Hippocampal formation (tissue), 2 donors: Measurements from ENCODE around the gene NDRG3.
"Not testable (repeated sequence)": the region's sequence is repeated elsewhere in the genome, so short reads cannot be mapped to it uniquely, and the experiment has no call there.

Experiments used
- DNase-seq, 2 donors: peaks; one replicate each; lab custom pipeline; 2025; lab: John Stamatoyannopoulos, UW

NDRG3 gene

DNA sequence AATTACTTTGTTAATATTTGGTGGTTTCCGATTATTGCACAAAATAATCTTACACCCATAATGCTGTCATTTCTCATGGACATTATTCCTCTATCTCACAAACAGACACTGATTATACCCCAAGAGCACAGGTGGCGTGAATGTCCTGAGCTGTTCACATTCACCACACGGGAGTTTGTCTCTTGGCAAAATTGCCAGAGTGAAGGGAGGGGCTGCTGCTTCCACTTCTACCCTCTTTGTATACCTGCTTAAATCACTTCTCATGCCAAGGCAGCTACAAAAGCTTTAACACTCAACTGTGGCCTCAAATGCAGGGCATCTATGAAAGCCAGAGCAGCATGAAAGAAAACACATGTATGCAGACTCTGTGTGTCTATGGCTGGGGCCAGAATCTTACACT lies 58.0 kb downstream of the NDRG3 start:
- DNase-seq = no peak

DNA sequence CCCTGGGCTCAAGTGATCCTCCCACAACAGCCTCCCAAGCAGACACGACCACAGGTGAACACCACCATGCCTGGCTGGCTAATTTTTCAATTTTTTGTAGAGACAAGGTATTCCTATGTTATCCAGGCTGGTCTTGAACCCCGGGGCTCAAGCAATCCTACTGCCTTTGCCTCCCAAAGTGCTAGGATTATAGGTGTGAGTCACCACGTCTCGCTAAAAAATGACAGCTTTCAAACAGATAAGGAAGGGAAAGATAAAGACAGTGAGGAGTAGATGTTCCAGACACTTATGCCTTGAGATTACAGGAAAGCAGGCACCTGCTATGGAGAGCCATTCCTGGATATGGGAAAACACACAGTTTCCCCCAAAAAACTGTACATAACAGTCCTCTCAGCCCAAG lies 58.9 kb downstream of the NDRG3 start:
- DNase-seq = no peak

DNA sequence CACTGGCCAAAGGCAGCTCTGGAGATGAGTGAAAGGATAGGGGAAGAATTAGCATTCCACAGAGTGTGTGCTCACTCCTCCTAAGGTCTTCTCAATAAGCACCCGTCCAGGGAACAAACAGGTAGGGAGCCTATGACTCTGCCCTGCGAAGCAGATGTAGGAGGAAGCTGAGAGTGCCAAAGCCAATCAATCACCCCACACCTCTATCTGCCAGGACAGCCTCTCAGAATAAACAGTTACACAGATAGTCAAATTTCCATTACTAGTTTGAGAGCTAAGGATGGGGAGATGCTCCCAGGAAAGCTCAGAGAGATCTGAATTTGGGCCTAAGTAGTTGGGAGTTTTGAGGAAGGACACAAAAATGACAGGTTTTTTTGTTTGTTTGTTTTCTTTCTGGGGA lies 59.4 kb downstream of the NDRG3 start:
- no peak for DNase-seq

DNA sequence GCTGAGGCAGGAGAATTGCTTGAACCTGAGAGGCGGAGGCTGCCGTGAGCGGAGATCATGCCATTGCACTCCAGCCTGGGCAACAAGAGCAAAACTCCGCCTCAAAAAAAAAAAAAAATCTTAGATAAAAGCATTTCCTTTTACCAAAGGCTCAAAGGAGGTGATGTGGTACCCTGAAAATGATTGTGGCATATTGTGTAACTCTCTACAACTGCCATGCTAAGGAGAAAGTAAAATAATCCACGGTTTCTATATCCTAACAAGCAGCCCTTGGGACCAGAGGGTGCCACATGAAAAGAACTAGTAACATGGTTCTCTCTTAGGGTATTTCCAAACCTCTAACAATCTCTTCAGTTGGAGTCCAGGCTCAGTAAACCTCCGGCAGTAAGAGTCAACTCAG lies 61.1 kb downstream of the NDRG3 start:
- DNase-seq = no peak

DNA sequence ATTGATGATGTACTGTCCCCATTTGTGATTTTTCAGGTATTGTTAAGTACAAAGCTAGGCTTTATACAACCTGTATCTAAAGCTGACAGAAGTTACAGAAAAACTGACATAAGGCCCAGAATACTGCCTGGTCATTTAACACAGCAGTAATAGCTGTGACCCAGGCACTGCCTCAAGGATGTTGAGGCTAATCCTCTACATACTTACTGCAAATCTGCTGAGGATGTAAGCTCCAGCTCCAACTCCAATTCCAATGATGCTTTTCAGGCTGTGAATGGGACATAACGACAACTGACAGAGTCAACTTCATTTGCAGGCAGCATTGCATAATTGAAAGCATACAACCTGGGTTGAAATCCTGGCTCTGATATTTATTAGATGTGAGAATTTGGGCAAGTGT lies 63.6 kb downstream of the NDRG3 start:
- DNase-seq = no peak

DNA sequence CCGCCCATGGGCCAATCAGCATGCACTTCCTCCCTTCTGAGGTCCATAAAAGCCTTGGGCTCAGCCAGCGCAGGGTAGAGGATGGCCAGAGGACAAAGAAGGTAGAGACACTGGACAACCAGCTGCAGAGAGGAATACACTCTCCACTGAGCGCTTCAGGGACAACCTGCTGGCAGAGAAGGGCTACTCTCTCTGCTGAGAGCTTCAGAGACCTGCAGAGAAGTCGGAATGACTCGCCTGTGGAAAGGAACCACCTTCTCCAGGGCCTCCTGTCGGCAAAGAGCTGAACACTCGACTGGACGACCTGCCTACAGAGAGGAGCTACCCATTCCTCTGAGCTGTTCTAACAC lies 68.5 kb downstream of the NDRG3 start:
- no peak for DNase-seq

DNA sequence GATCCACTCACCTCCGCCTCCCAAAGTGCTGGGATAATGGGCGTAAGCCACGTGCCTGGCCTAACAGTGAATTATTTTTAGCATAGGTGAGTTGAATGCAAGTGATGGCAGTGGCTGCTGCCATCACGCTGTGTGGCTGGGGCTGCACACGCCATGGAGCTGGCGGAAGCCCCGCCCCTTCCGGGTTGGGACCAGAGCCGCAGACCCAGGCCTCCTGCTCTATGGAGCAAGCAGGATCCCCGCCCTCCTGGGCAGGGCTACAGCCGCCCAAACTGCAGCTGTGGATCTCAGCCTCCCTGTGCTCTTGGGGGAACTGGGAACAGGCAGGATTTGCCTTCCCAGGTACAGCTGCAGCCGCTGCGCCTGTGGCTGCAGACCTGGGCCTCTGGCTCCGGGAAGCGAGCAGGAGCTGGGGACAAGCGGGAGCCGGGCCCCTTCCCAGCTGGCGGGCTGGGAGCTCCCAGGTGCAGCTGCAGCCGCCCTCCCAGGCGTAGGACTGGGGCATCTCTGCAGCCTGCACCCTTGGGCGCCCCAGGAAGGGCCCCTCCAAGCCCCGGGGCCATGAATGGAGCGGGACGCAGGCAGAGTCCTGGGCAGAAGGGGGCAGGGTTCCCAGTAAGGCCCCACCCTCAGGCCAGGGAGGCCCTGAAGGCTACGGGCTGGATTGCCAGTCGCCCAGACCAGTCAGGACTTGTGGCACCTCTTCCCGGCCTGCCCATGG lies 69.0 kb downstream of the NDRG3 start:
- no peak for DNase-seq

DNA sequence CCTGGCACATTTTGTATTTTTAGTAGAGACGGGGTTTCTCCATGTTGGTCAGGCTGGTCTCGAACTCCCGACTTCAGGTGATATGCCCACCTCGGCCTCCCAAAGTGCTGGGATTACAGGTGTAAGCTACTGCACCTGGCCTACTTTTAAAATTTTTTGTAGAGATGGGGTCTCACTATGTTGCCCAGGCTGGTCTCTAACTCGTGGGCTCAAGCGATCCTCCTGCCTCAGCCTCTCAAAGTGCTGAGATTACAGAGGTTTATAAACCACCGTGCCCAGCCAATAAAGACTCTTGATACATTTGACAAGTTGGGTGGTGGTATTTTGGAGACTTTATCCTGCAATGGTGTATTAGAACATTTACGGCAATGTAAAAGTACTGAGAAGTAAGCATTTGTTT lies 70.3 kb downstream of the NDRG3 start:
- DNase-seq = not testable (repeated sequence)

DNA sequence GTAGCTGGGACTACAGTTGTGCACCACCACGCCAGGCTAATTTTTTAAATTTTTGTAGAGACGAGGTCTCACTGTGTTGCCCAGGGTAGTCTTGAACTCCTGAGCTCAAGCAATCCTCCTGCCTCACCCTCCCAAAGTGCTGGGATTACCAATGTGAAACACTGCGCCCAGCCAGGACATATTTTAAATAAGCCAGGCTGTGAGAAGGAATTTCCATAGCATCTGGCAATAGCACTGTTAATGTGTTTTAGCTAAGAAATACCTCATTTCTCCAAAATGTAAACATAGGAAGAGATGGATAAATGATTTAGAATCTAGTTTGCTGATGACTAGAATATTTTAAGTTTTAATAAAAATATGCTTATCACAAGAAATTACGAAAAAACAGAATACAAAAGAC lies 72.9 kb downstream of the NDRG3 start:
- no peak for DNase-seq

DNA sequence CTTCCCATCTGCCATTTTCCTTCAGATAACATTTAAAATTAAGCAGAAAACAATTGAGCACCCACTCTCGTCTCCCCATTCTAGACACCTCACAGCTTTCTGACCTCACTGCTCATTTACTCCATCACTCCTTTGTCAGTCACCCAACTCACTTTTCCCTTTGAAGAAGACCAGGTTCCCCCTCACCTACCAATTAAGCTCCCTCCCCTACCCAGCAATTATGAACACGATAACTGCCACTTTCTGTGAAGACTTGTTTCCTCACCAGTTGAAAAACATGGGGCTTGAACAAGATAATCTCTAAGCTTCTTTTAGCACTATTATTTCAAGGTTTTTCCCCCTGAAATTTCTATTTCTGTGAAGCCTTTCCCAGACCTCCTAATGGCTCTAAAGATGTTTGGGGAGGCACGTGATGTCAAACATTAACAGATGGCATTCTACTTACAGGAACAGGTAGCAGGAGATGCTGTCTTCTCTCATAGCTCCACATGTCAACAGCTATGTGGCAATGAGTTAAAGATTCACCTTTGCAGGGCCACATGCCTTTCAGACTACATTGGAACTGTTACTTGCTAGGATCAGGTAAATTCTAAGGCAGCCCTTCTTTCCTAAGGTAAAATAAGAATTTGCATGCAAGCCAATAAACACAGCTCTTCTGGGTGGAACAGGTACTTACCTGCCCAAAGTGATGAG lies 75.1 kb downstream of the NDRG3 start:
- no peak for DNase-seq

DNA sequence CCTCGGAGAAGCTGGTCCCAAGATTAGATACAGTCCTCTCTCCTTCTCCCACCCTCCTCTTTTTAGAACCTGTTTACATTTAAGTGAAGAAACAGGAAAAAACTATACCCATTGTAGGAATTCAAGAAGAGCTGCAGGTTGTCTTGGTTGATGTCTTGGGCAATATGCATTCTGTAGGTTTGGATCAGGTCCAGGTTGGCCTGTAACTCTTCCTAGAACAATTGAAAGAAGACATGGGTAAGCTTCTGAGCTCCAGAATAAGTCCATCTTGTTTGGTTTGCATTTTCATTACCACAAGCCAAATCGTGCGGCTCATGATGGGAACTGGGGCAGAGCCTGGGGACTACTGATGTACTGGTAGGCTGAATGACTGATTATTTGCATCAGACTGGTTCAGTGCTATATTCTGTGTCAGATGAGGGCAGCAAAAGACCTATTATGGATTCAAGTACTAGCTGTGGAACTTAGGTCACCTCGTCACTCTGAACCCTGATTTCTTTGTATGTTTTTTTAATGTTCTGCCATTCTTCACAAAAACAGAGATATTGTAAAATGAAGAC lies 79.6 kb downstream of the NDRG3 start:
- DNase-seq = no peak

DNA sequence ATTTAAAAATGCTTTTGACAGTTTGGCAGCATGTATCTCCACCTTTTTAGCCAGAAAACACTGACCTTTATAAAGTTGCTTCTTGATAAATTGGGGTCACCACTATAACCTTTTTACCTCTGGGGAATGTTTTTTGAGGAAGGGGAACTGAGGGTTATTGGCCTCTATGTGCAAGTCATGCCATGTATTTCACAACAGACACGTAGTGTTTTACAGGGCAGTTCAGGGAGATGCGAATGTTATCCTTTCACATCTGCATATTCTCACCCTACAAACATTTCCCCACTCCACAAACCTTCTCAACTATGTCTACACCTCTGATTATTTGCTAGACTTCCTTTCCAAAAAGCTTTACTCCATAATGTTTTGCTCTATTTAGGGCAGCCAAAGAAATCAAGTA lies 82.9 kb downstream of the NDRG3 start:
- DNase-seq = no peak

DNA sequence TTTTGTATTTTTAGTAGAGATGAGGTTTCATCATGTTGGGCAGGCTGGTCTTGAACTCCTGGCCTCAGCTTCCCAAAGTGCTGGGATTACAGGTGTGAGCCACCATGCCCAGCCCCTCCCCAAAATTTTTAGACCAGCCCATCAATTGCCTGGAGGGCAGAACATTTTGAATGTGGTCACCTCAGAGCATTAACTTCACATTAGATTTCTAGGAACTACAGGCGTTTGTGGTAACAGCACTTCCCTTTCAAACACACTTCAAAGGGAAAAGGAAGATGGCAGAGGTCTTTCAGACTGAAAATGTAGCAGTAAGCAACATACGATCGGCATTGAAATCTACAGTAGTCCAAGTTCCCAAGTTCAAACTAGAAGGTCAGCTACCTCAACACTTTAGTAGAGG lies 87.6 kb downstream of the NDRG3 start:
- no peak for DNase-seq

DNA sequence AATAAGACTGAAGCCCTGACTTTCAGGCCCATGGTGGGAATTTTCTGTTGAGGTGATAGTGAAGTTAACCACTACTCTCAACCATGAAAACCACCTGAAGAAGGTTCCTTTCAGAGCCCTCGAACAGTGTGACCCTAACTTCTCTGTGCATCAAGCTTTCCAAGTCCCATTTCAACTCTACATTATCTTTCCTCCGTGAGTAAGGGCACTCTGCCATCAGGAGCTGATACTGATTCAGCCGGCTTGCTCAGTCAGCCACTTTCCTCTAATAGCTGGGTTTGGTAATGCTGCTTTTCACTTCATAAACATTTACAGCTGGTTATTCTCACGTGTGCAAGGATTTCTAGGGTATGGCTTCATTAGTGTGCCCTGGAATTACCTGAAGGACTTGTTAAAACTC lies 89.2 kb downstream of the NDRG3 start:
- no peak for DNase-seq

DNA sequence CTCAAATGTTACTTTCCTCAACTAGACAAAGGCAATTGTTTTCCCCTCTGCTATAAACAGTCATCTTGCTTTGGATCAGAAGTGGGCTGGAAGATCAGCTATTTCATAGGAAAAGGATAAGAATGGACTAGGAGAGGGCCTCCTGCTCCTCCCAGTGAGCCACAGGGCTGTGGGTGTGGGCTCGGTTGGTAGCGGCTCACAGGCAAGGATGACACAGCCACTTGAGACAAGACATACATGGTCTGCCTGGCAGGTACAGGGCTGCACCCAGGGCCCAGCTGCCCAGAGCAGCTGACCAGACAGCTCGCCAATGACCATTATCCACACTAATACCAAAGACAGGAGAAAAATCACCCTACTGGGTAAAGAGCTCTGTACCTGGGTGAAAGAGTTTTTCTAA lies 90.9 kb downstream of the NDRG3 start:
- DNase-seq = no peak

DNA sequence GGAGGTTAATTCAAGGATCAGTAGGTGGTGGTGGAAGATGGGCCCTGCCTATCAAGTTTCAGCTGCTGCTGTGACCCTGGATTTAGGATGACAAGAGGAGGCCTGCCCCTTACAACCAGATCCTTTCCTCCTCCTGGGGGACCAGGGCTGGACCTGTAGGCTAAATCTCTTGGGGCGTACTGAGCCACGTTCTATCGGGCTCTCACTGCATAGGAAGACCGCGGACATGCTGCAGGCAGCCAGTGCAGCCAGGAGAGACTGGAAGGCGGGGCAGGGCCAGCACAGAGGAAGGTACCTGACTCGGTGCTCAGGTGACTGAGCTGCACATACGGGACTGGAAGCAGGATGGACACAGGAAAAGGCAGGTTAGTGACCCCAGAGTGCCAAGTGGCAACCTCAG lies 91.4 kb downstream of the NDRG3 start:
- DNase-seq = no peak

DNA sequence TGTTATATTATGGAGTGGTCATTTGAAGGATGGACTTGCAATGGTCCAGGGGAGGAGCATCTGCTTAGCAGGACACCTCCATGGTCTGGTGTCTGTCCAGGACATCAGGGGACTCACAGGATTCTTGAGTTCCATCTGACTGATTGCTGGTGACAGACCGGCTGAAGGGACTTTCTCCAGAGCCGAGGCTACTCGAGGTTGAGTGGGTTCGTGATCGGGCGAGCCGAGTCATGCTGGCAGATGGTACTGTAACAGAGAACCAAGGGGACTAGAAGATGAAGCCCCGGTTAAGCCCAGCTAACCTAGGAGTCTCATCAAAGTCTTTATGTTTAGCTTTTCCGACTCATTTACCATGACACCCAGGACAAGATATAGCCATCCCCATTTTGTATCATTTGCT lies 92.4 kb downstream of the NDRG3 start:
- no peak for DNase-seq

DNA sequence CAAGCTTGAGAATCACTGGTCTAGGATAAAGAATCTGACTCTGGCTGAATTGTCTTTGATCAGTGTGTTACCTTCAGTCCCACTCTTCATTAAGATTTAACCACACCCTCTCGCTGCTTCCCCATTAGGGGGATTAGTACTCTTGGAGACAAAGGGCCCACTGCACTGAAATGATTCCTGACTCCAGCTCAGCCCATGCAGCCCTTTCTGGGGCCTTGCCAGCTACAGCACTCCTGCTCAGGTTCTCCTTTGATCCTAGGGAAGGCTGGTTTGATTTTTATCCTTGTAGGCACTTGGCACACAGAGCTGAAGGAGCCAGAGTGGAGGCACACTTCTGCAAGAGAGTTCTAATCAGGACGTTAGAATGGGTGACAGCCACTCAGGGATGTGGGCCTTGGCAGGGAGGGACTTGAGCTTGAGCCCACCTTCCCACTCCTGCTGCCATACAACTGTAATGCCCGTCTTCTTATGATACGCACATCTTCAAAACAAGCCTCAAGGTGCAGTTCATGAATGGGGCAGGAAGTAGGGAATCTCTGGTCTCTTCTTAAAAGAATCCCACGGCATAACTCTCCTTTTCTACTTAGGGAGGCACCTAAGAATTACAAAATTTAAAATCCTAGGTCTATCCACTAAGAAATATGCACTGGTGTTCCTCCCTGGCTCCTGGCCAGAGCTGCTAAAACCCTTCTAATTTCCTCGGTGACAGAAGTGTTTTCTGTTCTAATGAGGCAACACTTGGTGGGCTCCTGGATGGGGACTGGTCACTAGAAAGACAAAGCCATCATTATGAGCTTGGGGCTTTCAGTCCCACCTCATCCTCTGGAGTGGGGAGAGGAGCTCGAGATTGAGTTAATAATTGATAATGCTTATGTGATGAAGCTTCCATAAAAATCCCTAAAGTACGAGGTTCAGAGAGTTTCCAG lies 98.4 kb downstream of the NDRG3 start:
- DNase-seq = no peak

DNA sequence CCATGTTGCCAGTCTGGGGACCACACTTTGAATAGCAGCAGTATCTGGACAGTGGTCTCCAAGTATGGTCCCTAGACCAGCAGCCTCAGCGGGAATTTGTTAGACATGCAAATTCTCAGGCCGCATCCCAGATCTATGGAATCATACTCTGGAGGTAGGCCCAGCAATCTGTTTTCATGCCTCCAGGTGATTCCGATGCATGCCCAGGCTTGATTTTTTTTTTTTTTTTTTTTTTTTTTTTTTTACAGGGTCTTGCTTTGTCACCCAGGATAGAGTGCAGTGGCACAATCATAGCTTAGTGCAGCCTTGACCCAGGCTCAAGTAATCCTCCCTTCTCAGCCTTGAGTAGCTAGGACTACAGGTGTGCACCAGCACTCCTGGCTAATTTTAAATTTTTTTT lies 99.2 kb downstream of the NDRG3 start:
- no peak for DNase-seq

DNA sequence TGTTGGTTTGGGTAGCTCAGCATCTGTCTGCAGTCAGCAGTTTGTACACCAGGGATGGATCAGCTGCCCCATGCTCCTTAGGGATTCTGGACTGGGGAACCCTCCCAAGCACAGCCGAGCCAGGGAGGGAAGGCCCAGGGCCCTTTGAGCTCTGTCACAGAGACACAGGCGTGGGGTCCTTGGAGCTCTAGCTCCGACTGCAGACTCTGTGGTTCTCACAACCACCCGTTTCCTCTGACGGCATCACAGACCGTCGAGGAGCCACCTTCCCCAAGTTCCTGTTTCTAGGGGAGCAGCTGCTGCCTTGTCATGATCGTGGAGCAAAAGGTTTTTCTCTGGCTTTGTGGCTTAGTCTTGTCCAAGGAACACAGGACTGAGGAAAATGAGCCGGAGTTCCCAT lies 99.9 kb downstream of the NDRG3 start, which contains the start of gene SLA2:
Gene SLA2, minus strand, starts transcription at position 199 of the 400 bp plus-strand sequence. CDS start 4,861 bp downstream, outside the sequence.
- no peak for DNase-seq

DNA sequence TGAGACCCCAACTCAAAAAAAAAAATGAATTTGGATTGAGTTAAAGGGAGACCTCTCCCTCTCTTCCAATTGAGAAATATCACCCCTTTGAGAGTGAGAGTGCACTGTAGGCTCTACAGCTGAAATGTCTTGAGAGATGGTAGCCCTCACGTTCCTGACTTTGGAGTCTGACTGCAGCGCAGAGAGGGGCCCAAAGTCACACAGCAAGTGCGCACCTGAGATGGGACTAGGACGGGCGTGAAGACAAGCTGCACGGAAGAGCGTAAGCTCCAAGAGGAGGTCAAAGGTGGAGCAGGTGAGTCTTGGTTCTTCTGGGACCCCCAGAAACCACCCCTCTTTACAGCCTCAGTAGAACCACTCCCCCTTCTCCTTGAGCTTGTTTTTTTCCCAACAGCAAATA lies 100.5 kb downstream of the NDRG3 start:
- DNase-seq = no peak

DNA sequence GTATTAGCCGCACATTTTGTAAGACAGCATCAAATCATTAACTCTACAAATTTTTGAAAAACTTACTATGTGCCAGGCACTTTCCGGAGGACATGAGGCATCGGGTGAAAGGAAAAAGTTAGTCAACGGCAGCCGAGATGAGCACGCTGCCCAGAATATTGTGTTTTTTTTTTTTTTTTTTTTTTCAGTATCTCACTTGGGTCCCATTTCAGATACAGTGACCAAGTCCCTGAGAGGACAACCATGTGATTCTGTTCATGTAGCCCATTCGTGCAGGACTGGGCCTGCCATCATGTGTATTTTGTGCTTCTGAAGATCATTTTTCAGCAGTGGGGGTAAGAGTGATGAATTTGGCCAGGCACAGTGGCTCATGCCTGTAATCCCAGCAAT lies 101.2 kb downstream of the NDRG3 start:
- no peak for DNase-seq
